GM18873 (cell line): ENCODE results near the gene FAM193B.

Source experiments
- ATAC-seq: cut with Tn5 transposase; IDR thresholded peaks from one replicate; pipeline ENCODE4 v1.9.1; 2021; ENCODE audit warnings: mild to moderate bottlenecking, moderate library complexity, moderate number of reproducible peaks; ENCODE audit not compliant: unreplicated experiment, low FRiP score

Gene FAM193B

DNA sequence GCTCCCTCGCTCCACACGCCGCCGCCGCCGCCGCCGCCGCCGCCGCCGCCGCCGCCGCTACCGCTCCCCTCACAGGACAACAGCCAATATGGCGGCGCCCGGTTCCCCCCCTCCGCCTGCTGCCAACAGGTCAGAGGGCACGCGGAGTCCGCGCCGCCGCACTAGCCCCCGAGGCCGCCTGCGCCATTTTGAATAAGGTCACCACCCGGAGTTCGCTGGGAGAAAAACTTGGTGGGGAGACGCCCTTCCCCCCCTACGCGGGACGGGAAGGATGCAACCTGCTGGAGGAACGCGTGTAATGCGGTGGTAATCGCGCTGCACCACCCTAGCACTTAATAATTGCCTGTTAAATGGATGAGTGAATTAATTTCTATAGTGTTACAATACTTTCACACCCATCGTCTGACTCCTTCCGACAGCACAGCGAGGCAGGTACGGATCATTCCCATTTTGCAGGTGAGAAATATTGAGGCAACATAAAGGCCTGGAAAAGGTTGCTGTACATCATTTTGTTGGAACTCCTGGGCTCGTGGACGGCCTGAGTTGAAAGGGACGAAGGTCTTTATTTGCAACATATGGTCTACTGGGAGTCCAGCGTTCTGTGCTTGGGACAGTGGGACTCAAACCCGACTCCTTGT is at the start of gene FAM193B:
FAM193B (minus strand) TSS at position 90 of the 638 bp plus-strand sequence. CDS start 105 bp downstream, outside the sequence.
- peak; percentile 56 for ATAC-seq

DNA sequence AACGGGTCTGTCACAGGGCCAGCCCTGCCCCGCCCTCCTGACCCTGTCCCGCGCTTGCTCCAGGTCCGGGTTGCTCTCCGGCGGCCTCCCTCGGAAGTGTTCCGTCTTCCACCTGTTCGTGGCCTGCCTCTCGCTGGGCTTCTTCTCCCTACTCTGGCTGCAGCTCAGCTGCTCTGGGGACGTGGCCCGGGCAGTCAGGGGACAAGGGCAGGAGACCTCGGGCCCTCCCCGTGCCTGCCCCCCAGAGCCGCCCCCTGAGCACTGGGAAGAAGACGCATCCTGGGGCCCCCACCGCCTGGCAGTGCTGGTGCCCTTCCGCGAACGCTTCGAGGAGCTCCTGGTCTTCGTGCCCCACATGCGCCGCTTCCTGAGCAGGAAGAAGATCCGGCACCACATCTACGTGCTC is 49.8 kb upstream of the FAM193B start:
- no peak for ATAC-seq

DNA sequence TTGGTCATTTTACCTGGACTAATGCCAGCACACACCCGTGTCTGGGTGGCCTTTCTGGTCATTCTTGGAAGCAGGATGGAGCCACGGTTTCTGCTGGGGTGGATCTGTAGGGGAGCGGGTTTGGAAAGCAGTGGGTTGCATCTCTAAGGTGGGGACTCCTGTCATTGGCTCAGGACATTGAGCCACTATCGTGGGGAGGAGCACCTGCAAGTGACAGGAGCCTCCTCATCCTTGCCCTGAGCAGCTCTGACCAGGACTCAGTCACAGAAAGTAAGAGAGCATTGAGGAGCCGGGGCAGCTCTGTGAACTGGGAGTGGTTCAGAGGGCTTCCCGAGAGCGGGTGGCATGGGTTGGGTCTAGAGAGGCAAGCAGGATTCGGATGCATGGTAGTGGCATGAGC is 49.3 kb upstream of the FAM193B start:
- no peak for ATAC-seq

DNA sequence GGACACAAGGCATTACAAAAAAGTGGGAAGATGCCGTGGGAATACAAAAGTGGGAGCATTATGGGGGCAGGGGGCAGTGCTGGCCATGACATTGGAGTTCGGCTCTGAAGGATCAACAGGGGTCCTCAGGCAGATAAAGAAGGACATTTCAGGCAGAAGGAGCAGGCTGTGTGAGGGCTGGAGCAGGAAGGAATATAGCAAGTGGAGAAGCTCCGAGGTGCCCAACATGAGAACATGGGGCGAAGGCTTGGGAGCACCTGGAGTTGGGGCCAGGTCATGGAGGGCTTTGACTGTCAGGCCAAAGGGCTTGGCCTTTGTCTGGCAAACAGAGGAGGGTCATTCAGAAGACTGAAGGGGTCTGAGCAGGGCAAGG is 48.1 kb upstream of the FAM193B start:
- ATAC-seq, result no peak

DNA sequence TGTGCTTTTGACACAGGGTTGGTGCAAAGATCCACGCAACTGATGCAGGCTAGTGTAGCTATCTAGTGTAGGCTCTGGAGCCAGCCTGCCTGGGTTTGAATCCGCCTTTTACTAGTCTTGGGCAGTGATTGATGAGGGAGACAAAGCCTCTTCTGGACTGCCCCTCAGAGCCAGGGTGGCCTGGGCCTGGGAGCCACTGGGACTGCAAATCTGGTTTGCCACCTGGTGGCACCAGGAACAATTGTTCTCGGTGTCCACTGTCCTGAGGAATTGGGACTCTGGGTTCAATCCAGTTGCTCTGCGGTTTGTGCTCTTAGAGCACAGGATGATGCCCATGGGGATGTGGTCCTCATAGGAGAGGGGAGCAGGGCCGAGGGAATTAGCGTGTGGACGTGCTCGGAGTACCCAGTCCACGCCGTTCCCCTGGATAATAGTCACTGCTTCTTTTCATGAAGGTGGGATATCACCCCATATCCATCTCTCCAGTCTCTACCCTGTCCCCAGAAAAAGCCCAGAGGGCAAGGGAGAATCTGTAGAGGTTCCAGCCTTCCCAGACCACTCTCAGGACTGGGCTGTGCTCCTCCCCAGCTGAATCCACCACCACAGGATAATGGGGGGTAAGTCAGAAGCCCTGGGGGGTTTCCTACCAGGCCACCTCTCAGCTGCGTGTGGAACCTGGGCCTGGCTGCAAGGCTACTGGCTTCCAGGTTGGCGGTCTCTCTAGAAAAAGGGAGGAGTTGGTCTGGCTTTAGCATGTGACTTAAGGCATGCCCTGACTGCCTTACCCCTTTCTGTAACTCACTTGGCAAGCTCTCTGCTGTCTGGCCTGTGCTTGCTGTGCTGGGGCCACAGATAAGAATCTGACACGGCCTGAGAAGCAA is 47.5 kb upstream of the FAM193B start:
- no peak for ATAC-seq

DNA sequence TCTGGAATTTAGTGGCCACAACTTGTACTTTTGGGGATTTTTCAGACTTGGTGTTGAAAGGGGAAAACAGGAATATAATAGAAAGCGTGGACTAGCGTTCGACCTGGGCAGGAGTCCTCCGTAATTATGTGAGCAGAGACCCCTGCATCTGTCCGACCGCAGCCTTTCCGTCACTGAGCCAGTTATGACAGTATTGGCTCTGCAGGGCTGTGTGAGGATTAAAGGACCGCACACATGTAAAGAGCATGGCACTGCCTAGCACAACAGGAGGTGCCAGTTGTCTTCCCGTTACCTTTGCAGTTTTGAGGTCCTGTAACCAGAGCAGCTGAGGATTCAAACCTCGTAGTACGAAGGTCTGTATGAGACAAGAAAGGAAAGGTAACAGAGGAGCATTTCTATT is 46.8 kb upstream of the FAM193B start:
- no peak for ATAC-seq

DNA sequence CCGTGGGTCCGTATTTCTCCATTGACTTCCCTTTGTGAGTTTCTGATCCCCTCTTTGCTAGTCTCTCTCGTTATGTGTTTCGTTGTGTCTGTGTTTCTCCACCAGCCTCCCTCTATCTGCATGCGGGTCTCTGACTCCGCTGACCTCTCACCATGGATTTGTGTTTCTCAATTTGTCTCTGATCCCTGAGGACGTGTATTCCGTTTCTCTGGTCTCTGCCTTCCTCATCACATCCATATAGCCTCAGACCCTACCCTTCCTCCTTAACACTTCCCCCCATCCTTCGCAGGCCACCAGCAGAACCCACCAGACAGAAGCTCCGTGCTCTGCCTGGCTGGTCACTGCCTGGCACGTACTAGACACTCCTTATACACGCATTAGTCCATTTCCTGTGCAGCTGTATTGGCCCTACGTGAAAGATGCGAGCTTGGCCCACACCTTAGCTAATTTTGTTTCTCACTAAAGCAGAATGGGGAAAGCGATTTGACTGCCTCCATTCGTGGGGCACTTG is 46.2 kb upstream of the FAM193B start:
- no peak for ATAC-seq

DNA sequence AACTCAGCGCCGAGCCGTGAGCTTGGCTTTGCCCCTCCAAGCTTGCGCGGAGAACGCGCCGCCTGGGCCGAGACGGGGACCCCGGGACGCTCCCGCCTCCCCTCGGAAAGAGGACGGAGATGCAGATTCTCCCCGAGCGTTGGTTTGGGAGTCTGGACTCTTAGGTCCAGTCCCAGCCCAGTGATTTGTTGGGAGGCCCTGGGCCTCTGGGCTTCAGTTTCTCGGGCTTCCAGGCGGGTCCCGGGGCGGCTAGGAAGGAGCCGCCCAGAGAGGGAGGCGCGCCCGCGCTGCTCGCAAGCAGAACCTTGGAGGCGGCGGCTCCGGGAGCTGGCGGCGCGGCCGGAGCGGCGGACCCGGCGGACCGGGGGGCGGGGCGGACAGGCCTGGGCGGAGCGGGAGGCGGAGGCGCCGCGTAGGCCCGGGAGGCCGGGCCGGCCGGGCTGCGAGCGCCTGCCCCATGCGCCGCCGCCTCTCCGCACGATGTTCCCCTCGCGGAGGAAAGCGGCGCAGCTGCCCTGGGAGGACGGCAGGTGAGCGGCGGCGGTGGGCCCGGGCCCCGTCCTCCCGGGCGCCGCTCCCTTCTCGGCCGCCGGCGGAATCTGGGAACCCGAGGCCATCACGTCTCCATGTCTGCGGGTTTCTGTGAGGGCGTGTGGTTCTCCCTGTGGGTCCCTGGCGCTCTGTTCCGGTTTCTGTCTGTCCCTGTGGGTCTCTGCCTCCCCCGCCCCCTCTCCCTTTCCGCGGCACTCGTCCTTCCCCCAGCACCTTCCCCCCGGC is 45.6 kb upstream of the FAM193B start, which contains the start of gene B4GALT7:
B4GALT7 (plus strand) TSS at position 402 of the 777 bp plus-strand sequence; CDS start at position 481, 79 bp downstream.
- ATAC-seq, result peak; percentile 61

DNA sequence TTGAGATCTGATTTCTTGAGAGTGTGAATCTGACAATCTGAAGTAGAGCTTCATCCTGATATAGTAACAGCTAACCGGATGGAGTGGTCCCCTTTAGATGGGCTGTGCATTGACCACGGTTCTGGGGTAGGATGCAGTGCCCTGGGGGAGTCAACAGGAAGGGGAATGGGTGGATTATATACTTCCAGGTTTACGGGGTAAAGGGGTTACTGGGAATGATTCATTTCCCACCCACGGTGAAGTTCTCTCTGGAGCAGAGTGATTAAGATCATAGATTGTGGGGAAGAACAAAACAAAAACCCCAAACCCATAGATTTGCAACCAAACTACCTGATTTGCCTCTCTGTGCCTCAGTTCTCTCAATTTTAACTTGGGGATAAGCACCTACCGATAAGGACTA is 44.1 kb upstream of the FAM193B start:
- ATAC-seq, result no peak

DNA sequence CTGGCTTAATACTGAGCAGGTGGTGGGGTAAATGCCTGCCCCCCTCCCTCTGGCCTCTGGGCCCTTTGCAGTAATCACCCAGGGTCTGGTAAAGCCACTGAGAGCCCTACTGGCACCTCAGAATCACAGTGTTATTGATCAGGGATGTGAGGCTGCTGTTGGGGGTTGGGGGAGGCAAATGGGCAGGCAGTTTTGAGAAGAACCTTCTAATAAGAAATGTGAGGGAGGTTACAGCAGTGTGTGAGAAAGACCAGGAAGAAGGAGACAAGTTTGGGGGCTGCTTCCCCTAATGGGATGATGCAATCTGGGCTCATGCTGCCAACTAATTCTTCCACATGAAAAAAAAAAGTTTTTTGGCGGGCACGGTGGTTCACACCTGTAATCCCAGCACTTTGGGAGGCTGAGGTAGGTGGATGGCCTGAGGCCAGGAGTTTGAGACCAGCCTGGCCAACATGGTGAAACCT is 42.4 kb upstream of the FAM193B start:
- no peak for ATAC-seq

DNA sequence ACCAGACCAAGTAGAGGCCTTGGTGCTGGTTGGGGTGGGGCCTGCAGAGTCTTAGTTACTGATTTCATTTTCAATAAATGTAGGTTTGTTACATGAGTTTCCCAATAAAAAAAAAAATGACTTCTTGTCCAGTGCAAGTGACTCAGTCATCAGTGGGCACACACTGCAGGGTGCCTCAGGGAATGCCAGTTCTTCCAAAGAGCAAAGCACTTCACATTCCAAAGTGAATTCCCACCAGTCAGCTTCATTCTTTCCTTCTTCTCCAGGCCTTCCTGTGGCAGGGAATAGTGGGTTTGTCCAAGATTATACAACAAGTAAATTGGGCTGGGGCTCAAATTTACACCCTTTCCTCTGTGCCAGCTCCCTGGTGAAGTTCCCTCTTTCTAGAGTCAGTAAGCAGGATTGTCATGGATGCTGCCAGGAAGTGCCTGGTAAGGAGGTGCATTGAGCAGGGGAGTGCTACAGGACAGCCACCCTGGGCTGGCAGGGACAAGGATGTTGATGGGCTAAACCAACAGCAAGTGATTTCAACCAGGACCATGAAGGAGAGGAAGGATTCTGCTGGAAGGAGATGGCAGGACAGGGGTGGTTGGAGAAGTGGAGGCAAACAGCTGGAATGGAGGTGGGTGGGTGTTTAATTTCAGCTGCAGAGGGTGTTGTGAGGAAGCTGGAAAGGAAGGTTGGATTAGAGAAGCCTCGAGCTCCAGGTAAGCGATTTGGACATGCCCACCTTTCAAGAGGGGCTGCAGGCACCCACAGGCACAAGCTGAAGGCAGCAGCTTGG is 41.8 kb upstream of the FAM193B start:
- ATAC-seq, result no peak

DNA sequence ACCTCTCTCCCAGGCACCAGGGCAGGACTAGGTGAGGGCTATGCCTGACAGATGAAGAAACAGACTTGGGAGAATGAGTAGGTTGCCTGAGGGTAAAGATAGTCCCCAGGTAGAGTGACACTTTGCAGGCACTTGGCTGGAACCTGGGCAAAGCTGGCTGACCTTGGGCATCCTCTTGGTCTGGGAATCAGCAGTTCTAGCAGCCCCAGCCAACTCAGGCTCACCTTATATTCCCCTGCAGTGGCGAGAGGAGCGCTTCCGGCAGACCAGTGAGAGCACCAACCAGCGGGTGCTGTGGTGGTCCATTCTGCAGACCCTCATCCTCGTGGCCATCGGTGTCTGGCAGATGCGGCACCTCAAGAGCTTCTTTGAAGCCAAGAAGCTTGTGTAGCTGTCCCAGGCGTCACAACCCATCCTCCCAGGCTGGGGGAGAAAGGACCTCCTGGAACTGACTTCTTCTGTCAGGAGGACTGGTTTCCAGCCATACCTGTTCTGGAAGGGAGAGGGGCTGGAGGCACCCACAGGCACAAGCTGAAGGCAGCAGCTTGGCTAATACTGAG is 40.7 kb upstream of the FAM193B start:
- no peak for ATAC-seq

DNA sequence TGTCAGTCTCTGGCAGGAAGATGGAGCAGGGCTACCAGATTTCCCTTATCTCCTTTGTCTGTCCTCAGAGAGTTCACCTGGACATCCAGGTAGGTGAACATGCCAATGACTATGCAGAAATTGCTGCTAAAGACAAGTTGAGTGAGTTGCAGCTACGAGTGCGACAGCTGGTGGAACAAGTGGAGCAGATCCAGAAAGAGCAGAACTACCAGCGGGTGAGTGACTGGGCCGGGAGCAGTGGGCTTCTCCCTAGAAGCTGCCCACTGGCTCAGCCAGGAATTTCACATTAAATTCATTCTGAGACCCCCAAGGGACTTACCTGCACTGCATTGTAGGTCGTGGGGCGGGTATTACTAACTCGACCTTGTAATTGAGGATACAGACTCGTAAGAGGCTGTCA is 39.7 kb upstream of the FAM193B start:
- no peak for ATAC-seq

DNA sequence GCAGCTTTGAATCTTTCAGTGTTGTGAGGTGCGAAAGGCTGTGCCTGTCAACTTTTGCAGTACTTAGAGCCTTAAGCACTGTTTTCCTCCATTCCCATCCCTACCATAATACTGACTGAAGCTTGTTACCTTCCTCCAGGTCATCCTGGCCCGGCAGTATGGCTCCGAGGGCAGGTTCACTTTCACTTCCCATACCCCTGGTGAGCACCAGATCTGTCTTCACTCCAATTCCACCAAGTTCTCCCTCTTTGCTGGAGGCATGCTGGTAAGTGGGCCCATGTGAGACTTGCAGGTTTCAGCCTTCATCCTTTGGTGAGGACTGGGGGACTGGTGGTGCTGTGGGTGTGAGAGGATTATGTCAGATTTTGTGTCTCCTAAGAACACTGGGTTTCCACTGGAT is 39.1 kb upstream of the FAM193B start:
- no peak for ATAC-seq

DNA sequence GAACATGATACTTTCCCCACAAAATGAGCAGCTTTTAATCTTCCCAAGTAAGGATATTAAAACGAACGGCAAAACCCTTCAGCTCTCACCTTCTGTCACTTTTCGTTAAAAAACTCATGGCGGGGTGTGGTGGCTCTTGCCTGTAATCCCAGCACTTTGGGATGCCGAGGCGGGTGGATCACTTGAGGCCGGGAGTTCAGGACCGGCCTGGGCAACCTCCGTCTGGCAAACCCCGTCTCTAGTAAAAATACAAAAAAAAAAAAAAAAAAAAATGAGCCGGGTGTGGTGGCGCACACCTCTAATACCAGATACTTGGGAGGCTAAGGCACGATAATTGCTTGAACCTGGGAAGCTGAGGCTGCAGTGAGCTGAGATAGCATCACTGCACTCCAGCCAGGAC is 38.5 kb upstream of the FAM193B start:
- no peak for ATAC-seq

DNA sequence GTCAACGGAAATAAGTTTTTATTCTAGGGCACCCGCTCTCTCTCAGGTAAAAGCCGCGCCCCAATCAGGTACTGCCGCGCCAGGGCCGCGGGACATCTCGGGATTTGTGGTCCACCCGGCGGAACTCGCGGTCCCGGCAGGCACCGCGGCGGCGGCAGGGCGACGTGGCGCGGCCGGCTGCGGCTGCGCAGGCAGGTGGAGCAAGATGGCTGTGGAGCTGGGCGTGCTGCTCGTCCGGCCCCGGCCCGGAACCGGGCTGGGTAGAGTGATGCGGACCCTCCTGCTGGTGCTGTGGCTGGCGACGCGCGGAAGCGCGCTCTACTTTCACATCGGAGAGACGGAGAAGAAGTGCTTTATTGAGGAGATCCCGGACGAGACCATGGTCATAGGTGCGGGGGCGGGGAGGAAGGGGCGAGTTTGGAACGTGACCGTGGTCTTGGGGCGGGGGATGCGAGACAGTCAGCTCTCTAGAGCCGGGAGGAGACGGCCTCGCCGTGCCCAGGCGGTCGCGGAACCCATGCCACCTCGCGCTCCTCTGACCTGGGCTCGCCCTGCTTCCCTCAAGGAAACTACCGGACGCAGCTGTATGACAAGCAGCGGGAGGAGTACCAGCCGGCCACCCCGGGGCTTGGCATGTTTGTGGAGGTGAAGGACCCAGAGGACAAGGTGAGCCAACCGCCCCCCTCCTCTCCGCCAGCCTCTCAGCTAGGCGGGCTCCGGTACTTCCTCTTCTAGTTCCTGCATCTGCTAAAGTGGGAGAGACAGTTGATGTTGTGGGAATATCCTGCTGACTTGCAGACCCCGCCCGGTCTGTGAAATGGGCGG is 37.9 kb upstream of the FAM193B start, which contains the start of gene TMED9:
TMED9 (plus strand) TSS at position 194 of the 825 bp plus-strand sequence; CDS start at position 206, 12 bp downstream.
- peak; percentile 66 for ATAC-seq

DNA sequence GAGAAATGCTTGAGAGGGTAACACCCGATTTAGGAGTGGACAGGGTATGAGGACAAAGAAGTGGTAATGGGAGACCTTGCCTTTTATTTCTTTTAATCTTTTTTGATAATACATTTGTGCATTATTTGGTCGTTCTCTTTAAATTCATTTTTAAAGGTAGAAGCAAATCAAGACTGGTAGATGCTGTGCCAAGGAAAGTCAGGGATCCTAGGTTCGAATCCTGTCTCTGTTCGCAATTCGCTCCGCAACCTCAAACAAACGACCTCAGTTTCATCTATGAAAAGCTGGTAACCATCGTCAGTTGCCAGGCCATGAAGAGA is 37.3 kb upstream of the FAM193B start:
- ATAC-seq, result no peak

DNA sequence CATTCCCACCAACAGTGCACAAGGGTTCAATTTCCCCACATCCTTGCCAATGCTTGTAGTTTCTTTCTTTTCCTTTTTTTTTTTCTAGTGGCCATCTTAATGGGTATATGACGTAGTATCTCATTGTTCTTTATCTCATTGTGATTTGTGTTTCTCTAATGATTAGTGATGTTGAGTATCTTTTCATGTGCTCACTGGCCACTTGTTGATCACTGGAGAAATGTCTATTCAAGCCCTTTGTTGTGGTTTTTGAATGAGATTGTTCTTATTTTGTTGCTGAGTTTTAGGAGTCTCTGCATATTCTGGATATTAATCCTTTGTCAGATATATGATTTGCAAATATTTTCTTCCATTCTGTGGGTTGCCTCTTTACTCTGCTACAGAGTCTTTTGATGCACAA is 36.0 kb upstream of the FAM193B start:
- ATAC-seq, result no peak

DNA sequence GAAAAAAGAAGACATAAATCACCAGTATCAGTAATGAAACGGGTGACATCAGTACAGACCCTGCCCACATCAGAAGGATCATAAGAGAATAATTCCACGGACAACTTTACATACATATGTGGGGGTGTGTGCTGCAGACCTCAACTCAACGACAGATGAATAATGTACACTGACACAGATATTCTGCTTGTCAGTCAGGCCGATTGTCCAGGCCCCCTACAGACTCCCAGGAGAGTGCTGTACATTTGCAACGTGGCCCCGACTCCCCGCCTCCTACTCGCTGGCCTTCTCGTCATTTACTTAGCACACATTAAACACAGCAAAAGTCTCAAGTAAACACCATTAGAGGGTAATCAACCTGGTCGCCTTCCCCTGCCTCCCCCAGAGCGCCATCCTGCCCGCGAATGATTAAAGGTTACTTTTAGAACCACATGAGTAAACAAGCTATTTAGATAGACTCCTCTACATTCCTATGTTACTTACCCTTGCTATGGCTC is 34.1 kb upstream of the FAM193B start:
- no peak for ATAC-seq
